HUES6 (cell line): ENCODE data around the gene FBN2.

Source experiments
- H3K27ac ChIP-seq: 2 replicates; pipeline ENCODE4 v1.7.0; 2013; ENCODE audit warnings: low read depth, mild to moderate bottlenecking, low read length, inconsistent platforms
- H3K27me3 ChIP-seq: 2 replicates; pipeline ENCODE4 v1.6.1; 2013; ENCODE audit warnings: low read length; ENCODE audit not compliant: control insufficient read depth, insufficient read depth
- H3K36me3 ChIP-seq: 2 replicates; pipeline ENCODE4 v1.6.1; 2013; ENCODE audit warnings: low read length; ENCODE audit not compliant: control insufficient read depth, insufficient read depth
- H3K4me1 ChIP-seq: 2 replicates; pipeline ENCODE4 v1.6.1; 2013; ENCODE audit warnings: low read length; ENCODE audit not compliant: control insufficient read depth, insufficient read depth
- H3K4me3 ChIP-seq: 2 replicates; pipeline ENCODE4 v1.5.1; 2013; ENCODE audit warnings: low read depth, low read length
- H3K9ac ChIP-seq: one replicate; pipeline ENCODE4 v1.6.1; 2013; ENCODE audit warnings: mild to moderate bottlenecking, low read length
- H3K9me3 ChIP-seq: 2 replicates; pipeline ENCODE4 v1.6.1; 2013; ENCODE audit warnings: low read depth, low read length; ENCODE audit not compliant: control insufficient read depth, insufficient read depth

The FBN2 gene

DNA sequence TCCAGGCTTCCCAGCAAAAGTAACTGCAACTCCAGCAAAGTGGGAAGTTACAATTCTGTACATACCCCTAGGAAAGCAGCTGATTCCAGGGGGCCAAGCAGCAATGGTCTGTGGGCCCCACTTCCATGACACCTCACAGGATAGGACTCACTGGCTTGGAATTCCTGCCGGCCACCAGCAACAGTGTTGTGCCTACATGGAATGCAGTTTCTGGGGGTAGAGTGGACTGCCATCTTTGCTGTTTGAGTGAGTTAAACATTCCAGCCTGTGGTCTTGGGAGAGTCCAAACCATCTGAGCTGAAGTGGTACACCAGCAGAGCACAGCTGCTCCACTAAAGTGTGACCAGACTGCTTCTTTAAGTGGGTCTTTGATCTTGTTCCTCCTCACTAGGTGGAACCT lies 13.4 kb upstream of the FBN2 start:
- no peak overlapping the region for H3K9ac ChIP-seq

DNA sequence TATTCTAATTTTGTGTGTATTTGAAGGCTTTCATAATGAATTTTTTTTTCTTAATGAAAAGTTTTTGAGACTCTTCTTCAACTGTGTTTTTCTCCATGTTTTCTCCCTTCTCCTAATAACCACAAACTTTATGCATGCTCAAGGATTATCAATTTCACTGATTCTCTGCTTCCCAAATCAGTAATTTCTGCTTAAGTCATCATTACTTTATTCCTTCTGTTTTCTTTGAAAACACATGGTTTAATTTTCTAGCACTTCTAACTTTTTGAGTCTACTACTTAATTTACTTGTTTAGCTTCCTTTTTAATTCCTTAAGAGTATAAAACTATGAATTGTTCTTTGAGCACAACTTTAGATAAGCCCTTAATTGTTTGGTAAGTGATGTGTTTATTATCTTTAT lies 11.5 kb upstream of the FBN2 start:
- Histone ChIP-seq H3K36me3 (no peaks in the 10 kb centered on the region), H3K27me3 (no peaks in the 10 kb centered on the region), H3K4me1 (peaks cover 5% of the 10 kb centered on the region), H3K9me3 (peaks cover 10% of the 10 kb centered on the region), H3K9ac (no peak overlapping the region), H3K27ac (no peak overlapping the region), H3K4me3 (no peak overlapping the region)

More for the DNA sequence above, 13.4 kb upstream of the FBN2 start:
- peaks cover 5% of the 10 kb centered on the region for H3K4me1 ChIP-seq
- H3K4me3 ChIP-seq, result no peak overlapping the region
- peaks cover 9% of the 10 kb centered on the region for H3K9me3 ChIP-seq
- H3K27me3 ChIP-seq, result no peaks in the 10 kb centered on the region
- no peak overlapping the region for H3K27ac ChIP-seq
- no peaks in the 10 kb centered on the region for H3K36me3 ChIP-seq

DNA sequence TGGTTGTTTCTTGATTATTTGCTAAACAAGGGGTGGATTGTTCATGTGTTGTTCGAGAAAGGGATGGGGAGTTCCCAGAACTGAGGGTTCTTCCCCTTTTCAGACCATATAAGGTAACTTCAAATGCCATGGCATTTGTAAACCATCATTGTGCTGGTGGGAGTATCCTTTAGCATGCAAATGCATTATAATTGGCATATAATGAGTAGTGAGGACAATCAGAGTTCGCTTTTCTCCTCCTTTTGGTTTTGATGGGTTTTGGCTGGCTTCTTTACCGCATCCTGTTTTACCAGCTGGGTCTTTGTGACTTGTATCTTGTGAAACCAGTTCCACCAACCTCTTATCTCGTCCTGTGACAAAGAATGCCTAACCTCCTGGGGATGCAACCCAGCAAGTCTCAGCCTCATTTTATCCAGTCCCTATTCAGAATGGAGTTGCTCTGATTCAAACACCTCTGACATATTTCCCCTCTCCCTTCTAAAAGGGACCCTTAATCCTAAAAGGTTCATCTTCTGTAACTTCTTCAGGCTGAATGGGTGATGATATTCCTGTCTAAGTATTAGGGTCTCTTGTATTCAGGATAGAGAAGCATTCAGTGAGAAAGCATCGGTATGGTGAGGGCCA lies 8.7 kb upstream of the FBN2 start:
- H3K27me3 ChIP-seq, result no peaks in the 10 kb centered on the region
- H3K36me3 ChIP-seq, result no peaks in the 10 kb centered on the region
- H3K27ac ChIP-seq, result no peak overlapping the region
- H3K4me1 ChIP-seq, result peaks cover 5% of the 10 kb centered on the region
- H3K9ac ChIP-seq, result no peak overlapping the region
- peaks cover 9% of the 10 kb centered on the region; the same call in 1 of the 2 replicates for H3K9me3 ChIP-seq
- no peak overlapping the region for H3K4me3 ChIP-seq

DNA sequence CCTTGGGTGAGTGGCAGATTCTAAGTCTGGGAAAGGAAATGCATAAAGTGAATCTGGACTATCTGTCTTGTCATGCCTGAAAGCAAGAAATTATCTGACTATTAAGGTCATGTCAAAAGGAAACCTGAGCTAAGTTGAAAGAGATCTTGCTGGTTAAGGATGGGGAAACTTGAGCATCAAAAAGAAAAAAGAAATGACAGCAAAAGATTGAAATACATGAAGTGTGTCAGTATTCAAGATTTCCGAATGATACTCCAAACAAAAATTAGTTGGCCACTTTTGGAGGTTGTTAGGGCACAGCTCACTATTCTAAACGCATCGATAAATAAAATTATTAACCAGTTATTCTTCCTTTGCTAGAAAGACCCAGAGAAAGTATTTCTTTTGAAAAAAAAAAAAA lies 3.3 kb upstream of the FBN2 start:
- H3K36me3 ChIP-seq, result no peaks in the 10 kb centered on the region
- H3K27me3 ChIP-seq, result peaks cover 21% of the 10 kb centered on the region
- H3K9me3 ChIP-seq, result peaks cover 6% of the 10 kb centered on the region; the same call in 1 of the 2 replicates
- no peaks in the 10 kb centered on the region; the same call in 1 of the 2 replicates for H3K4me1 ChIP-seq
- H3K9ac ChIP-seq, result no peak overlapping the region
- no peak overlapping the region for H3K4me3 ChIP-seq
- no peak overlapping the region for H3K27ac ChIP-seq

DNA sequence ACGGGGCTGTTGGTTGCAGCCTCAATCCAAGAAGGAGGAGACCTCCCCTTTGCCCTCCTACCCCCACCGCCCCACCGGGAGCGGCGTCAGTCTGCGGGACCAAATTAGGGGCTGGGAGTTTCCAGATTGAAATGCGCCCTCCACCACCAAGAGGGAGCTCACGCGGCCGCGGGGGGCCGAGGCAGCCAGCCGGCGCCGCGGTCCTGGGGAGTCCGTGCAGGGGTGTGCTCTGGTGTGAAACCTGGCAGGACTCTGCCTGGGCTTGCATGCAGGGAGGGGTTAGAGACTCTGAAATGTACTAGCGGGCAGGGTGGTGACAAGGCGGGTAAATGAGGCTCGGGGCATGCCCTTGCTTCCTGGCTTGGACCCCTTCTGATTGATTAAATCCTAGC lies 989 bp upstream of the FBN2 start:
- Histone ChIP-seq H3K9me3 (peaks cover 5% of the 10 kb centered on the region; the same call in 1 of the 2 replicates), H3K27ac (peak overlapping the region; percentile 2; the same call in 1 of the 2 replicates), H3K4me3 (peak overlapping the region; percentile 77), H3K36me3 (no peaks in the 10 kb centered on the region; the same call in 1 of the 2 replicates), H3K27me3 (peaks cover 38% of the 10 kb centered on the region), H3K9ac (peak overlapping the region; percentile 64), H3K4me1 (no peaks in the 10 kb centered on the region; the same call in 1 of the 2 replicates)

DNA sequence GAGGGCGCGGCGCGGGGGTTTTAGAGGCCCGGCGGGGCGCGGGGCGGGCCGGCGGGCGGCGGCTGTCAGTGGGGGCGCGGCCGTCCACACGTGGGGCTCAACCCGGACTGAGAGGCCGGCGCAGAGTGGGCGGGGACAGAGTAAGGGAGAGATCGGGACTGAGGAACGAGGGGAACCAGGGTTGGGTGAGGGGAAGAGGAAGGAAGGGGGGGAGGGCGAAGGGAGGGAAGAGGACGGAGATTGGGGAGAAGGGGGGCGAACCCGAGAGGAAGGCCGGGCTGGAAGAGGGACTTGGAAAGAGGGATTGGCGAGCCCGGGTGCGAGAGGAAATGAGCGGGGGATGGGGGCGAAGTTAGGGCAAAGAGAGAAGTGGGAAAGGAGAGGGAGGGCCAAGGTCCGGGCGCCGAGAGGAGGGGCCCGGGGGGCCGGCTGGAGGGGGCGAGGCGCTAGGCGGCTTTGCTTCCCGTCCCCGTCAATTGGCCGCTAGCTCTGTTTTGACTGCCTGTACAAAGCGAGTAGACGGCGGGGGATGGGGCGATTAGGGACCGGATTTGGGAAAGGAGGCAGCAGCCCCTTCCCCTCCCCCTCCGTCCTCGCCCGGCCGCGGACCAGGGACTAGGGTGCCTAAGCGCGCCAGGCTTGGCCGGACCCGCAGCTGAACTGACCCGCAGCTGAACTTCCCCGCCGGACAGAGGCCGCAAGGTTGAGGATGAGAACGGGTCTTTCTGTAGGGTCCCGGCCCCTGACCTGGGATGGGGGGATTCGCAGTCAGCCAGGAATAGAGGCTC lies 399 bp upstream of the FBN2 start:
- Histone ChIP-seq H3K27me3 (peaks cover 38% of the 10 kb centered on the region), H3K27ac (peak overlapping the region; percentile 2; the same call in 1 of the 2 replicates), H3K4me3 (peak overlapping the region; percentile 77), H3K36me3 (no peaks in the 10 kb centered on the region; the same call in 1 of the 2 replicates), H3K4me1 (no peaks in the 10 kb centered on the region; the same call in 1 of the 2 replicates), H3K9ac (peak overlapping the region; percentile 64), H3K9me3 (peaks cover 4% of the 10 kb centered on the region; the same call in 1 of the 2 replicates)

DNA sequence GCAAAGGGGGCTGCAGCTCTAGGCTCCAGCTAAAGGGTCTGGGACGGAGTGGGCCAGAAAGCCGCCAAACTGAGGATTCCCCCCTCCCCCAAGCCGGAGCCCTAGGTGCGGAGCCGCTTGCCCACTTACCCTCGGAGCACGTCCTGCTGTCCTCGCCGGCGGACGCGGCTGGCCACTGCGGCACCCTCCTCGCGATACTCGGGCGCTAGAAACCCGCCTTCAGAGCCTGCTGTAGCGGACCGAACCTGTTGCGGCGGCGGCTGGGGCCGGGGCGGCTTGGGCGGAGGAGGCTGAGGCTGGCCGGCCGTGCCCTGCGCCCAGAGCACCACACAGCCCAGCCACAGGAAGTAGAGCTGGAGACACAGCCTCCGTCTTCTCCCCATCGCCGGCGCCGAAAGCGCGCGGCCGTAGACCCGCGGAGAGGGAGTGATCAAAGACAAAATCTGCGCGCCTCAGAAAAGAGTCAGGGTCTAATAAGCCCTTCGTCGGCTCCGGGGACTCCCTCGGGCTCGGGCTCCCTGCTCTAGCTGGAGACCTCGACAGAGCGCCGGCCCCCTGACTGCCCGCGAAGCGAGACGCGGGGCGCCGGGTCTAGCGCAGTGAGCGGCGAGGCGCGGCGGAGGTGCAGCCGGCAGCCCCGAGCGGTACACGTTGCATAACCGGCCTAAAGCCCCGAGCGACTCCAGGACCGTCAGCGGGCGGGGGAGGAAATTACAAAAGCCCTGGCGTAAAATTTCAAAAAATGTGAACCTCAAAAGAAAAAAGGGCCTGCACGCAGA lies 635 bp downstream of the FBN2 start:
- H3K27ac ChIP-seq, result peak overlapping the region; percentile 58; the same call in 1 of the 2 replicates
- H3K9ac ChIP-seq, result peak overlapping the region; percentile 80
- H3K36me3 ChIP-seq, result no peaks in the 10 kb centered on the region; the same call in 1 of the 2 replicates
- H3K9me3 ChIP-seq, result no peaks in the 10 kb centered on the region
- peaks cover 38% of the 10 kb centered on the region for H3K27me3 ChIP-seq
- H3K4me1 ChIP-seq, result no peaks in the 10 kb centered on the region; the same call in none of the 2 replicates
- H3K4me3 ChIP-seq, result peak overlapping the region; percentile 77

DNA sequence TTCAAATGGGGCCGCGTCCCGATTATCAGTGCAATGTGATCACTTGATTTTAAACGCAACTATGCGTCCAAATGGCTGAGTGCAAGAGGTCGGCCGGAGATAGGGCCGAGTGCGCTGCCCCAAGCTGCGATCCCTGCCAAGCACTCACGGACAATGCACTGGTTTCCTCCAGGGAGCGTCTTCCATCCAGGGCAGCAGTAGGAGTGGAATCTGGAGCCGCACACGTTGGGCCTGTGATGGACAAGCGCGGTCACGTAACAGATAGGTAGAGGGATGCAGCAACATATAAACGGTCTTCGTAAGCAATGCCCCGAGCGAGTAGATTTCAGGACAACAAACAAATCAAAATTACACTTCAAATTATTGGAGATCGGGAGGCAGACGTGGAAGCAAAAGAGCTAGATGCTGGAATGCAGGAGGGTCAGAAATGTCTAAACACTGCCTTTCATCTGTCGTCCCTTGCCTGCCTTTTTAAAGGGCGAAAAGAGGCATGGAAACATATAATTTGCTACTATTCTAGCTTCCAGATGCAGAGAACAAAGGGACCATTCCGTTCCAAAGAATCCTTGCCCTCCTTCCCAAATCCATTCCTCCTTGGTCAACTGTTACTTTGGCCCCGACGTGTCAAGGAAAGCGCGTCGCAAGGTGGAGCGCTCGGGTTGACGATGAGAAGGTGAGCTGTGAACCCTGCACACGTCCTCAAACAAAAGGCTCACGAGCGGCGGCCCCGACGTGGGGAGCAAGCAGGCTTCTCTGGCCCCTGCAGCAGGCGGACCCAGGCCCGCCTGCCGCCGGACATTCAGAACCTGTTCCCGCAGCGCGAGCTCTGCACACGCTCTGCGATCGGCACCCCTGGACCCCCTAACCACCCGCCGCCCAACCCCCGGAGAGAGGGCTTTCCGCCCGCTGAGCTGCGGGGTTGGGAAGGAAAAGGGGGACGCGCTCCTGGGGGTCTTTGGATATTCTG lies 1.5 kb downstream of the FBN2 start:
- Histone ChIP-seq H3K27me3 (peaks cover 38% of the 10 kb centered on the region), H3K9me3 (no peaks in the 10 kb centered on the region), H3K4me3 (peak overlapping the region; percentile 77), H3K4me1 (no peaks in the 10 kb centered on the region; the same call in none of the 2 replicates), H3K27ac (no peak overlapping the region; the same call in 1 of the 2 replicates), H3K36me3 (no peaks in the 10 kb centered on the region; the same call in 1 of the 2 replicates), H3K9ac (peak overlapping the region; percentile 80)

DNA sequence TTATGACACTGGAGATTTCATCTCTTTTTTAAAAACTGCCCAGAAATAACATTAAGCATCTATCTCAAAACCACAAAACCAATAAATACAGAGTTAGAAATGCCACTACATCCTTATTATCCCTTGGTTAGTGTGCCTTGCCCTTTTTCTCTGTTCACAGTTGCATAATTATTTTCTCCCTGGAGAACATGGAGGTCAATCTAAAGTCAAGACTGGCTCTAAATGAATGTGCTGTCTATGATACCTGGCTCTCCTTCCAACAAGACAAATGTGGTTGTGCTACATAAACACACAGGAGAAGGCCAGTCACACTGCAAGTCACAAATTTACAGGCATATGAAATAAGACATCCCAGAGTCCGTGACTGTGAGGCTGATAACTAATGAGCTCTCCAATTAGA lies 2.8 kb downstream of the FBN2 start:
- H3K27me3 ChIP-seq, result peaks cover 38% of the 10 kb centered on the region
- no peaks in the 10 kb centered on the region; the same call in none of the 2 replicates for H3K4me1 ChIP-seq
- H3K9me3 ChIP-seq, result no peaks in the 10 kb centered on the region
- H3K4me3 ChIP-seq, result peak overlapping the region; percentile 31; the same call in 1 of the 2 replicates
- no peak overlapping the region for H3K27ac ChIP-seq
- peaks cover 2% of the 10 kb centered on the region; the same call in 1 of the 2 replicates for H3K36me3 ChIP-seq
- no peak overlapping the region for H3K9ac ChIP-seq

DNA sequence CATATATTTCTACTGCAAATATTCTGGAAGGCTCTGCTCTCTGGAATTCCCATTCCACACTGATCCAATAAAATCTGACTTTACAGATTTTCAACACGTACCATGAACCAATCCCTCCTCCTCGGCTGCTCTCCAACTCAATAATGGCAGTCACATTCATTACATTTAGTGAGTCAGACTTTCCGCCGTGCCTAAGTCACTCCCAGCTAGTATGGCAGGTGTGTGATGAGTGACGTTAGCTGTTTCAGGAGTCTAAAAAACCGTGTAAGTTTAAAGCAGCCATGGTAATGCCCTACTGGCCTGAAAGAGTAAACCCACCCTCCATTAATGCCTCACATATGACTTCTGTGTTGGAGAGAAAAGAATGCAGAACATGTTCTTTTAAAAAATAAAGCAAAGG lies 3.3 kb downstream of the FBN2 start:
- Histone ChIP-seq H3K27ac (no peak overlapping the region), H3K4me1 (no peaks in the 10 kb centered on the region; the same call in none of the 2 replicates), H3K4me3 (no peak overlapping the region), H3K36me3 (peaks cover 6% of the 10 kb centered on the region; the same call in 1 of the 2 replicates), H3K9ac (no peak overlapping the region), H3K27me3 (peaks cover 38% of the 10 kb centered on the region), H3K9me3 (no peaks in the 10 kb centered on the region)
